ENCODE measurements around the gene PCAT7.

GRCh38 chr9:94563548-94563947 lies 8.7 kb downstream of the PCAT7 start:
- TF ChIP-seq POLR2AphosphoS5 (IDR thresholded peaks at IDR 0.05; ENCODE audit: borderline replicate concordance, low read depth, low read length) (no peak), EZH2 (IDR thresholded peaks at IDR 0.05) (no peak), FOXP2 (optimal IDR thresholded peaks at IDR 0.05; ENCODE audit: control extremely low read depth, extremely low read length, insufficient read depth) (no peak)

Measured in SK-N-MC (cell line).